OCI-LY7 (cell line): ENCODE data around the gene EGFR.

Experiments
- CTCF ChIP-seq: fragments of 200-600 bp; sonication (generic); conservative IDR thresholded peaks from 2 replicates; pipeline ENCODE4 v1.5.1; 2014; ENCODE audit warnings: mild to moderate bottlenecking, antibody characterized with exemption, low read length, moderate library complexity, mixed read lengths
- EZH2phosphoT487 ChIP-seq: fragments of 200-600 bp; sonication (generic); IDR thresholded peaks from 2 replicates; pipeline ENCODE4 v1.6.1; 2018; ENCODE audit warnings: low read depth, borderline replicate concordance, mild to moderate bottlenecking, mixed run types, antibody characterized with exemption, low read length, moderate library complexity, mixed read lengths

GRCh38 chr7:55202150-55202913, 183.5 kb downstream of the EGFR start:
- TF ChIP-seq CTCF (no peak), EZH2phosphoT487 (no peak)
